Activated CD8-positive, alpha-beta memory T cell treated with anti-CD3 and anti-CD28 coated beads, Interleukin-2, amount 50 U/mL, for 48 hours (primary cell): ENCODE data around the gene ALAS2.
"Not testable (repeated sequence)": the region's sequence is repeated elsewhere in the genome, so short reads cannot be mapped to it uniquely, and the experiment has no call there.

Source experiments
- DNase-seq: peaks from one replicate; pipeline ENCODE4 v3.0.0-alpha.2; 2020

The ALAS2 gene

DNA sequence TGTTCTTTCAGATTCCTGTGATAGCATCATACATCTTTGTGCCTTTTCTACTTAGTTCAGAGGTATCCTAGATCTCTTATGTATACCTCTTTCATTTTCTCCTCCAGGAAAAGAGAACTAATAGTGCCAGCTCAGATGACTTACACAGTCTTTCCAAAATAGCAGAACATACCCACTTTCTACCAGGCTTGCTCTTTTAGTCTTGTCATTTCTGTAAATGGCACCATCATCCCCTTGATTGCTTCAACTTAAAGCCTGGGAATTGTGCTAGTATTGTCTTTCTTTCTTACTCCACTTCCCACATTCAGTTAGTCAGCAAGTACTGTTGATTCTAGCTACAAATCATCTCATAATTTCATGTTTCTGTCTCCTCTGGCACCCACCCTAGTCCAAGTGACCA lies 25.5 kb downstream of the ALAS2 start:
- DNase-seq = no peak

DNA sequence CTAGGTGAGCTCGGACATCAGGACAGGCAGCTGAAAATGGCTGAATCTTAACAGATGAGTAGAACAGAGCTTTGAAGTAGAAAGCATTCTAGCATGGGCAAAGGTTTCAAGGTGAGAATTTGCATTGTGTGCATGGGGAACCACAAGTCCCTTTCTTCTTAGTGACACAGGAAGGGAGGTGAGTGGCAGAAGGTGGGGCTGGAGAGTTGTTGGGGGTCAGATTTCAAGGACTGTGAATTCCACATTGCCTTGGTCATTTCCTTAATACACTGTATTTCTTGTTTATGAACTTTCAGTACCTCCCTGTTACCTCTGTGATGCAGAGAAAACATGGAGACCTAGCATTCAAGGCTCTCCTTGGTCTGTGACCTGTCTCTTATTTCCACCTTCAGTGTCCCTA lies 26.5 kb downstream of the ALAS2 start:
- DNase-seq = no peak

DNA sequence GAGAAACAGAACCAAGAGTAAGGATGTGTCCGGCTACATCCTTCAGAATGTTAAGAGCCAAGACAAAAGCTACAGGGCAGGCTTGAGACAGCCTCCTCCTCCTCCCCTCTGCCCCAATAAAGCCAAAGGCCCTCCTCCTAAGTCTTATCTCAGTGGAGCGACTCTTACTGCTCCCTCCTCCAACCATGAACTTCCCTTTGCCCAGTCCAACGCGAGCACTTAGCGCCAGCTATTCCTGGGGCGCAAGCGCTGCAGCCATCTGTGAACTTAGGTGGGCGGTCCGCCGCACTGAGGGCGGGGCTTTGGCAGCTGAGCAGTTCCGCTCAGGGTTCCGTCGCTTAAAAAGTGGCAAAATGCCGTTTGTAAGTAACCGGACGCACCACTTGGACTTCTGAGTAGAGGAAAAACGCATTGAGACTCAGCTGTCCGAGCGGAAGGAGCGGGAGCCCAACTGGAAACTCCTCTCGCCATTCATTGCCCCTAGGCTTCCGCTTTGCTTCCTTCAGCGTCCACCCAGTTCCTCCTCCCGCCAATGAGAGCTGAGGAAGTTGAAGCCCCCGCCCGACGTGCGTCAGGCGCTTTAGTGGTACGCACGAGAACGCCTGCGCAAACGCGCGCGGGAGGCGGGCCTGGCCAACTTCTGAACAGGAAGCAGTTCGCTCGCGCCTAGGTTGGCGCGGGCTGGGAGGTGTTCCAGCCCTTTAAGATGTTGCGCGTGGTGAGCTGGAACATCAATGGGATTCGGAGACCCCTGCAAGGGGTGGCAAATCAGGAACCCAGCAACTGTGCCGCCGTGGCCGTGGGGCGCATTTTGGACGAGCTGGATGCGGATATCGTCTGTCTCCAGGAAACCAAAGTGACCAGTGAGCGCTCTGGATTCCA lies 30.8 kb downstream of the ALAS2 start, which contains the start of gene APEX2:
Gene APEX2, plus strand, starts transcription at position 647 of the 882 bp plus-strand sequence. Its CDS starts 60 bp downstream, at position 707.
- peak; percentile 86 for DNase-seq

DNA sequence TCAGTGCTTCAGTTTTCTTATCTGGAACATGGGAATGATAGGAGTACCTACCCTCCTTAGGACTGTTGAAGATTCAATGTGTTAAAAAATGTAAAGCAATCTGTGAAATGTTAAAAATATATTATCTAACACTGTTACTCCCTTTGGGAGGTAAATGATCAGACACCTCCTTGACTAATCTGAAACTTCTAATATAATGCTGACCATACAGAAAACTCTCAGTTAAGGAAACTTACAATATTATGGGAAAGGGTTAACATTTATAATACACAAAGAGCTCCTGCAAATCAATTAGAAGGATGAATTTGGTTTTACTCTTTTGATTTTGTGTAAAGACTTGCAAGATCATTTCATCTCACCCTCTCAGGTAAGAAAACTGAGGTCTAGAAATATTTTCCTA lies 35.2 kb downstream of the ALAS2 start:
- no peak for DNase-seq

DNA sequence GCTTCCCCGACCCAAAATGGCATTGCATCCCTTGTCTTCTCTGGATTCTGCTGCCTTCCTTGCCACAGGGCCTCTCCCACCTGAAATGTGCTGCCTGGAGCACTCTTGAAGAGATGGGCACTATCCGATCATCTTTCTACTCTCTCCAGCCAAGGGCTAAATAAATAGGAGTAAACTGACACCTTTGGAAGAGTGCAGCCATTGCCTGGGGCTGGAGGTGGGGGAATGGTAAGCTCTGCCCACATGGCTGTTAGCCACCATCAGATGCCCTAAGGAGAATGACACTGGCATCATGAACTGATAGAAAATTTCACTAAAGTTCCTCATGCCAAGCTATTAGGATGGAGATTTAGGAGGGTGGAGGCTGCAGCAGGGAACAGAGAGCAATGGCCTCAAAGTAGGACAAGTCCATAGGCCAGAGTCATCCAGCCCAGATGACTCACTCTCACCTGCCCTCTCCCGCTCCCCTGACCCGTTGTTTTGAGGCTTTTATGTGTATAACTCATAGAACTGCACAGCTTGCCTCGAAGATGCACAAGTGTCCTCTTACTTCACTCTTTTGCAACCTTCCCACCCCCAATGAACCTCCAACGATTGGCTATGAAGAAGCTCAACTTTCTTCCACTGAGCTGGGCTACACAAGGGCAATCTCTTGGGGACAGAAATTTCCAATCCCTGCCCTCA lies 36.0 kb downstream of the ALAS2 start:
- no peak for DNase-seq

DNA sequence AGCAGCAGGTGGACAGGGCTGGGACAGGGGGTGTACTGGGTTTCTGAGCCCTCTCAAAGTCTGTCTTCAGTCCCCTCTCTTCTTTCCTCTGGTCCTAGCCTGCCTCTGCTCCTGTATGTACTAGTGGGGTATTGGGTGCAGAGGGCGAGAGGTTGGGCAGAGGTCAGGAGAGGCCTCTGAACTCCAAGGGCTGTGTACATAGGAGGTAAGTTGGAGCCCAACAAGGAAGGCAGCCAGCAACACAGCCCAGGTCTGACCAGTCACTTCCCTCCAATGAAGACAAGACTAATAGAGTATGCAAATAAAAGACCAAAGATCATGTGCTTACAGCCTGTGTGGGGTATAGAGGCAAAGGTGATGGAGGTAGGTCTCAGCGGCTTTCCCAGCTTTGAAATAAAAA lies 36.7 kb downstream of the ALAS2 start, which contains the start of gene PFKFB1:
Gene PFKFB1, minus strand, starts transcription at position 90 of the 400 bp plus-strand sequence. CDS start 181 bp downstream, outside the sequence.
- no peak for DNase-seq

DNA sequence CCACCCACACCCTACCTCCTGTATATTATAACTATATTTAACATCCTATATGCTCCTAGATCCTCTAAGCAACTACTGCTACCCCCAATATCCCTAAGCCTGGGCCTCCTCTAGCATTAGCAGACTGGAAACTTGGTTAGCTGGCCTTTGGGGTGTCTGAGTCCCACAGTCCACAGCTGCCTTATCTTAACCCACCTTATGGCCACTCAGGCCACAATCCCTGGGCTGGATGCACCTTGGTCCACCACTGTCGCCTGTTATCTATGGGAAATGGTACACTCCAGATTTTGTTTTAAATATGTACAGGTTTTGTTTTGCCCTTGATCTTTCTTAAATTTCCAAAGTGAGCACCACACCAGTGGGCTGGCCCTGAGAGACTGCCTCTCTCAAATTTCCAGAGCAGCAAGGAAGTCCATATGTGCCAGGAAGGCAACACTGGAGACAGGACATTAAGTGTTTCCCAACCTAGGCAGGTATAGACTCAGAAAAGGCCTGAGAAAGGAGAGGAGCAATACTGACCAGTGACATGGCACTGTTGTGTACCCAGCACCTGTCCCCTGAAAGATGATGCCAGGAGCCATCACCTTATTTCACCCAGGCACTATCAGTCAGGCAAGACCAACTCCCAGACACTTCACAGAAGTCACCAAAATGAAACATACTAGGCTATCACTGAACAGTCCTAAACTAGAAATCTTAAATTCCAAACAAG lies 37.7 kb downstream of the ALAS2 start:
- no peak for DNase-seq

DNA sequence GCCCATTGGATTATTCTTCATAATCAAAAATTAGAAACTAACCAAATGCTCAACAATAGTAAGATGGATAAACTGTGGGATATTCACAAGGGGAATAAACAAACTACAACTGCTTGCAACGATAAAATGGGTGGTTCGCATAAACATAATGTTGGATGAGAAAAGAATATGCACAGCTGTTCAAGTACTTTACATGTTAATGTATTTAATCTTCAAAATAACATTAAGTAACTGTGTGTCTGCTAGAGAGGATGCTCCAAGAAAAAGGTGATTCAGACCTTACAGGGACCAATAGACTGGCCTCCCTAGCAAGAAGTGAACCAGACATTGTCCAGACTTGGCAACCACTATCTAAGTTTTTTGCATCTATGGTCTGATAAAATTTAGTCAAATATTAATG lies 39.1 kb downstream of the ALAS2 start:
- DNase-seq = no peak

DNA sequence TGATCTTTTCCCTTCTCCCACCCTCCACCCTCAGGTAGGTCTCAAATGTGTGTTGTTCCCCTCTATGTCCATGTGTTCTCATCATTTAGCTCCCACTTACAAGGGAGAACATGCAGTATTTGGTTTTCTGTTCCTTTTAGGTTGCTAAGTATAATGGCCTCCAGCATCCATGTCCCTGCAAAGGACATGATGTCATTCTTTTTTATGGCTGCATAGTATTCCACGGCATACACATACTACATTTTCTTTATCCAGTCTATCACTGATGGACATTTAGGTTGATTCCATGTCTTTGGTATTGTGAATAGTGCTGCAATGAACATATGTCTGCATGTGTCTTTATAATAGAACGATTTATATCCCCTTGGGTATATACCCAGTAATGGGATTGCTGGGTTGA lies 47.5 kb downstream of the ALAS2 start:
- not testable (repeated sequence) for DNase-seq

DNA sequence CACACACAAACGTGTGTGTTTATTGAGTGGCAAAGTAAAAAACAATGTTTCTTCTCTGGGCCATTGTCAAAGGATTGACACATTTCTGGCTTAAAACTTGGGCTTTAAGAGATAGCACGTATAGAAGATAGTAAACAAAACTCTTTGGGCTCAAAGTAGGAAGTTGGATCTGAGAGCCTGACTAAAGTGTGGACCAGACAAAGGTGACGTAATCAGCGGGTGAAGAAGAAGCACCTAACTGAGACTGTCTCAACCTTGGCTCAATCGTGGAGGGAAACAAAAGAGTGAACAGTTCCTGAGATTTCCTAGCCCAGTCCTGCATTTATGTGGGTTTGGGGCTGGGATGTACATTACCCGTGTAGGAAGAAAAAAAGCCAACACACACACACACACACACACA lies 50.4 kb downstream of the ALAS2 start:
- DNase-seq = no peak

DNA sequence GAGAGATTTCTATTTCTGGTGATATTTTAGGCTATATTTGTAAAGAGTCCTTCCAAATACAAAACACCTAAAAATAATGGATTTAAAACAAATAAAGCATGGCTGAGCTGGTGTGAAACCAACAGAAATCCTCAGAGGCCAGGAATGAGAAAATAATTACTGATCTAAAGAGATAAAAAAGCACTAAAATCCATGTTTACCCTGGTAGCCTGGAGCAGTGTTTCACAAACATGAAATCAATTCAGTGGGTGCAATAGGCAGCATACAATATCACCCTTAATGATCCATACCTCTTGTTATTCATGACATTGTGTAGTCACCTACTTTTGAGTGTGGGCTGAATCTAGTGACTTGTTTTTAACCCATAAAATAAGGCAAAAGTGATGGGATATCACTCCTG lies 51.3 kb downstream of the ALAS2 start:
- no peak for DNase-seq

DNA sequence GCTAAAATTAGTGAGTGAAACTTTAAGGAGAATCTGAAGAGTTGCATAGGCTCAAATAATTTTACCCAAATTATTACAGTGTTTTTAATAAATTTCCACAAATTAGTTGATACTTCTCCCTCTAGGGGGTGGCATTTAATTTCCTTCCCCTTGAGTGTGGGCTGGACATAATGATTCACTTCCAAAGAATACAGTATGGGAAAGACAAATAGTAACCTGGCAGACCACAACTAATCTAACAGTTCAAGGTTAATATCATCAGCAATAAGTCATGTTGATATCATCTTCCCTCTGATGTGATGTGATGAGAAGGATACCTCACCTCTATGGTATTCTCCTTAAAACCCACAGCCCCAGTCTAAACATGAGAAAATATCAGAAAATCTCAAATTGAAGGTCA lies 52.3 kb downstream of the ALAS2 start:
- no peak for DNase-seq

DNA sequence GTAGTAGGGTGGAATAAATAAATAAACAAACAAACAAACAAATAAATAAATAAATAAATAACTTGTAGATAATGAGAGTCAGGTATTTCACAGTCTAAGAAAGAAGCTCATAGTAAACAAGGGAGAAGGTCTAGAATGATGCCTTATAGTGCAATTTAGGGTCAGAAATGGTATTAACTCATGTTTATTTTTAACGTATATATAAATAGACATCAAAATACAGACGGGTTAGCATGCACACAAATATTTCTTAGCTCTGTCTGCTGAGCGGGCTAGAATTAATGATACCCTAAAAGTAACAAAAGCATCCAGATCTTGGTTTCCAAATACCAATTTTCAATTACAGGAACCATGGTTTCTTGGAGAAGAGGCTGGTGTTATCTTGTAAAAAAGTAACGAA lies 53.4 kb downstream of the ALAS2 start:
- DNase-seq = no peak

DNA sequence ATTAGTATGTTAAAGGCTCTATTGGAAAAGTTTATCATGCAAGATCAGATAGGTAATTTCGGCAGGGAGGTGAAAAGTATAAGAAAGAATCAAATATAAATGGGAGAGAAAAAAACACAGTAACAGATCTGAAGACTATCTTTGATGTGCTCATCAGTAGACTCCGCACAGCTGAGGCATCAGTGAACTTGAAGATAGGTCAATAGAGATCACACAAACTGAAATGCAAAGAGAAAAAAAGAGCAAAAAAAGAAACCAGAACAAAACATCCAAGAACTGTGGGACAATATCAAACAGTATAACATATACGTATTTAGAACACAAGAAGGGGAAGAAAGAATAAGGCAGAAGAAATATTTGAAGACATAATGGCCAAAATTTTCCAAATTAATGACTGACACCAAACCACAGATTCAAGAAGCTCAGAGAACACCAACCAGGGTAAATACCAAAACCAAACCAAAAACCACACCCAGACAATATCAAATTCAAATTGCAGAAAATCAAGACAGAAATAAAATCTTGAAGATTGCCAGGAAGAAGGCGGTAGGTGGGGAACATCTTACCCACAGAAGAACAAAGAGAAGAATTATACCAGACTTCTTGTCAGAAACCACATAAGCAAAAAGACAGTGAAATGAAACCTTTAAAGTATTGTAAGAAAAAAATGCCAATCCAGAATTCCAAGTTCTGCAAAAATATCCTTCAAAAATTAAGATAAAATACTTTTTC lies 65.8 kb downstream of the ALAS2 start:
- DNase-seq = no peak

DNA sequence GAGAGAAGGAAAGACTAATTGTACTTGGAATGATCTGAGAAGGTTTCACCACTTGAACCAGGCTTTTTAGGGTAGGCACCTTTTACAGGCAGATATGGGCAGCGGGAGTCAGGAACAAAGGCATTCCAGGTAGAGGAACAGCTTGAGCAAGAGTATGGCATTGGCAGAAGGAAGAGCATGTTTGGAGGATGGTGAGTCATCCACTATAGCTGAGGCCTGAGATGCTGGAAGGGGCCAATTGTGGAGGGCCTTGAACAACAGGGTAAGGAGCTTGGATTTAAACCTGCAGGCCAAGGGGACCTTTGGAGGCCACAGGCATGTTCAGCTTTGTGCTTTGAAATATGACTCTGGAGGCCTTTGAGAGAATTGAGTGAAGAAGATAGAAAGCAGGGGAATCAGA lies 69.0 kb downstream of the ALAS2 start:
- DNase-seq = no peak
